Motor neuron (in vitro differentiated cells): ENCODE measurements around the gene TUBA3E. TPM values are rescaled to one million over a fixed set of nuclear protein-coding genes. Genes with fewer than 3 reads are reported as not detected.
A peak's percentile ranks its signal among the peaks of the same experiment; 100 is the strongest.
"Not testable (repeated sequence)": the region's sequence is repeated elsewhere in the genome, so short reads cannot be mapped to it uniquely, and the experiment has no call there.

ENCODE experiments used
- ATAC-seq, 8 experiments: fragments of 200-7000 bp; cut with Tn5 transposase; replicated peaks in 6 of 8; 2 replicates each; pipeline ENCODE4 v1.8.0; 2021; ENCODE audit warnings: mild to moderate bottlenecking in 8 of 8, moderate library complexity in 8 of 8
- H3K27ac ChIP-seq, 2 donors: fragments of 250-450 bp; sonication (Bioruptor Pico); 2 replicates each; pipeline ENCODE4 v1.9.0; 2021; ENCODE audit warnings: antibody characterized with exemption in 2 of 2, mild to moderate bottlenecking in 2 of 2, moderate library complexity in 1 of 2
- H3K4me1 ChIP-seq, 2 donors: fragments of 250-450 bp; sonication (Bioruptor Pico); replicated peaks in 1 of 2; 2 replicates each; pipeline ENCODE4 v1.6.1; 2021; ENCODE audit warnings: antibody characterized with exemption in 2 of 2, mild to moderate bottlenecking in 2 of 2, moderate library complexity in 1 of 2
- H3K4me3 ChIP-seq, 5 donors: fragments of 250-450 bp; sonication (Bioruptor Pico); 2 replicates each; pipeline ENCODE4 v1.9.0; 2021; ENCODE audit warnings: antibody characterized with exemption in 5 of 5, mild to moderate bottlenecking in 5 of 5, moderate library complexity in 4 of 5
- WGBS, 10 experiments: fragments of 450-650 bp; shearing (Covaris generic); methylation state at CpG; one replicate each; pipeline ENCODE4 v1.0.0; 2022; 5-methylcytosine and 5-hydroxymethylcytosine counted together
- in situ Hi-C, 9 experiments: fragments of 400-800 bp; cut with MboI; loops; one replicate each; pipeline ENCODE4 v1.15.0; 2021; ENCODE audit warnings: low sequenced_read_pairs in 9 of 9, low pct_unique_long_range_greater_than_20kb in 2 of 9; ENCODE audit not compliant: unreplicated experiment in 9 of 9
- total RNA-seq, 8 experiments: library from RNA; unstranded; fragments of 300-600 nt; gene quantifications; 2 replicates each; pipeline versions ENCODE4 v1.2.3 to v1.2.4, GENCODE V29; 2022

The TUBA3E gene
- total RNA-seq, 8 experiments from 2014 or later, result 0.11 to 0.71 (median 0.22) TPM; not detected in 2

DNA sequence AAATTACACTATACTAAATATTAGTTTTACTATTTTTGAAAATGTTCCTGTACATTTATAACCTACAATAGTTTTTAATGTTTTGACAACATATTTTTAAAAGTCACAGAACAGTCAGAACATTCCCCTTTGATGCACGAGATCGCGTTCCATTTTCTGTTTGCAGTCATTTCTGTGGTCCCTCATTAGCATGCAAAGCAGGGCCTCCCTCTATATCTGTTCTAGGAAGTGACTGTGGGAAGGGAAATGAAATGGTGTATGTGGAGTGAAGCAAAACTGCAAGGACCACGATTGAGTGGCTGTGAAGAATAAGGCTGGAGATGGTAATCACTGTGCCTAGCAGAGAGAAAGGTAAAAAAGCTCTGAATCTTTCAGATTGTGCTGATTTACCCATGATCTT, 24.3 kb upstream of the TUBA3E start:
- WGBS, 10 experiments, result no CpG with 5 or more reads among the region's 4 CpGs
- ATAC-seq, result peak in 3 of 8 experiments; percentile 36 to 85 (median 82)

DNA sequence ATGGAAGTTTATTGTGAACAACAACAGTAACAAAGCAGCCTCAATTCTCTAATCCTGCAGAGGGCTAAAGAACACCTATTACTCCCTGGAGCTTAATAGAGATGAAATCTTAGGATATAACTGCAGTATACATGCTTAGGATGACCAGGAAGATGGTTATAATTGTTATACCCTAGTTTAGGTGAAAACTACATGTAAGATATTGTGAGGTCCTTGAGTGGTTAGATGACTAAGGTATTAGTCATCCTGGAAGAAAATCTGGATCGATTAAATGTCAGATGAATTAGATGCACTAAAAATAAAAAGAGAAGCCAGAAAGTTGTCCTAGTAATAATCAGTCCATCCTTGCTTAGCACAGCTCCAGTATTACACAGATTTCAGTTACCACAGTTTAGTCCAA, 22.3 kb upstream of the TUBA3E start:
- H3K4me1 ChIP-seq, in situ Hi-C loops, H3K4me3 ChIP-seq, H3K27ac ChIP-seq: not testable (repeated sequence)
- no CpG with 5 or more reads among the region's 1 CpG for WGBS, 10 experiments
- ATAC-seq, result peak in 1 of 8 experiments; percentile 20

More for the DNA sequence above, 24.3 kb upstream of the TUBA3E start:
- H3K27ac ChIP-seq, H3K4me3 ChIP-seq, H3K4me1 ChIP-seq, in situ Hi-C loops: not testable (repeated sequence)

DNA sequence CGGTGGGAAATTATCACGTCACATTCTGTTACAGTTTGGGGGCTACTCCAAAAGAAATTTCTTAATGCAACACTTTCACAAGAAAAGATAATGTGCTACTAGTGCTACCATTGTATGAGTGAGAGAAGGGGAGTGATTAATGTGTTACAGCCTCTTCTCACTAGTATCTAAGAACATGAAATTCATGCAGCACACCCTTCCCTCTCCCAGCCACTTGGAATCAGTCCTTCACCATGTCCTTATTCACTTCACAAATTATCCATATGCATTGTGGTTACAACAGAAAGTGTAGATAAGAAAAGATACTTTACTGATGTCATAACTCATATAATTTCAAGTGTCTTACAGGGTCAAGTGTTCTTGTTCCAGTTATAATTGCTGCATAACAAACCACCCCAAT, 20.9 kb upstream of the TUBA3E start:
- H3K4me3 ChIP-seq, H3K27ac ChIP-seq, H3K4me1 ChIP-seq, in situ Hi-C loops: not testable (repeated sequence)
- peak in 3 of 8 experiments; percentile 71 to 93 (median 84) for ATAC-seq
- WGBS, 10 experiments, result no CpG with 5 or more reads among the region's 2 CpGs

GRCh38 chr2:130207051-130207450, 8.8 kb upstream of the TUBA3E start:
- H3K4me1 ChIP-seq, H3K4me3 ChIP-seq, ATAC-seq, in situ Hi-C loops, H3K27ac ChIP-seq: not testable (repeated sequence)
- WGBS, 10 experiments, result 80 to 100% (median 92%) methylated on average over 1 to 3 of the region's 13 CpGs; no CpG with 5 or more reads in 4 of the 10 experiments

DNA sequence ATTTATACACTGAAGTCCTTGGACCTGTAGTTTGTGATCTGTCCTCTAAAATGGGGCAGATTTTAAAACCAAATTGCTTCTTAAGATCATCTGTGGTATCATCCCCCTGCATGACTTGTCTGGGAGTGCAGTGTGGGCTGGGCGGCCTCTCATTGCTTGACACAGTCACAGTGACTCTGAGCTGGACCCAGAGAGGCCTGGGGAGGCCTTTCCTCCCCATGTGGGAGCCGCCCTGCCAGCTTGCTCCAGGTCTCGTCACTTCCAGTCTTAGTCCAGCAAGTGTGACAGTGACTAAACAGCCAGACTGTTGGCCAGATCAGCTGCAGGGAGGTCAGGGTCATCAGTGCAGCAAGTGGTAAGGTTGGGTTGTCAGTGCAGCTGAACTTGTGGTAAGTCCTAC, 4.9 kb upstream of the TUBA3E start:
- H3K4me1 ChIP-seq, H3K4me3 ChIP-seq, in situ Hi-C loops, H3K27ac ChIP-seq: not testable (repeated sequence)
- peak in 2 of 8 experiments; percentile 75 to 94 for ATAC-seq
- no CpG with 5 or more reads among the region's 3 CpGs for WGBS, 10 experiments

GRCh38 chr2:130202518-130202917, 4.3 kb upstream of the TUBA3E start:
- H3K4me1 ChIP-seq, H3K4me3 ChIP-seq, in situ Hi-C loops, H3K27ac ChIP-seq: not testable (repeated sequence)
- ATAC-seq, result peak in 2 of 8 experiments; percentile 38 to 47
- WGBS, 10 experiments, result no CpG with 5 or more reads among the region's 7 CpGs

GRCh38 chr2:130196052-130196451, 2.2 kb downstream of the TUBA3E start:
- no CpG with 5 or more reads among the region's 13 CpGs for WGBS, 10 experiments
- ATAC-seq, H3K4me3 ChIP-seq, H3K27ac ChIP-seq, H3K4me1 ChIP-seq: not testable (repeated sequence)
- in situ Hi-C loops, result loop anchor here in 3 of 9 experiments (25.0 kb wide), 1 partner anchor 141 kb away; the partner anchor contains the start of gene IMP4 (in 3 of the 3)

DNA sequence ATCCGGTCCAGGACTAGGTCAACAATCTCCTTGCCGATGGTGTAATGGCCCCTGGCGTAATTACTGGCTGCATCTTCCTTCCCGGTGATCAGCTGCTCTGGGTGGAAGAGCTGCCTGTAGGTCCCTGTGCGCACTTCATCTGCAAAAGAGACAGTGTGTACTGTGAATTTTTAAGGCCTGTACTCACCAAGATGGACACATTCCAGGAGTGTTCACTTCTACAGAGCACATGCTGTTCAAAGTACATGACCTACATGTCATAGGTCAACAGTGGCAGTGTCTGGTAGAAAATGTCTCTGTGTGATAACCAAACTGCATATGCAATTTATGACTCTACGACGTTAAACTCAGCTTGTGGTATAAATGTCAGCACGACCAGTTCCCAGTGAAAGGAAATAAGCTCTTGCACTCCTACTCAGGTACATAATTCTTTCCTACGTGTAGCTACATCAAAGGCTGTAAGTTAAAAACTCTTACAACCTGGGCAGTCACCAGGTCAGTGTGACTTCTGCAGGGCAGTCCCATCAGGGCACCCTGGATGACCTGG, 3.1 kb downstream of the TUBA3E start:
- H3K4me3 ChIP-seq, H3K27ac ChIP-seq, H3K4me1 ChIP-seq, ATAC-seq: not testable (repeated sequence)
- no CpG with 5 or more reads among the region's 9 CpGs for WGBS, 10 experiments
- in situ Hi-C loops, result loop anchor here in 3 of 9 experiments (25.0 kb wide), 1 partner anchor 142 kb away; the partner anchor contains the start of gene IMP4 (in 3 of the 3)

DNA sequence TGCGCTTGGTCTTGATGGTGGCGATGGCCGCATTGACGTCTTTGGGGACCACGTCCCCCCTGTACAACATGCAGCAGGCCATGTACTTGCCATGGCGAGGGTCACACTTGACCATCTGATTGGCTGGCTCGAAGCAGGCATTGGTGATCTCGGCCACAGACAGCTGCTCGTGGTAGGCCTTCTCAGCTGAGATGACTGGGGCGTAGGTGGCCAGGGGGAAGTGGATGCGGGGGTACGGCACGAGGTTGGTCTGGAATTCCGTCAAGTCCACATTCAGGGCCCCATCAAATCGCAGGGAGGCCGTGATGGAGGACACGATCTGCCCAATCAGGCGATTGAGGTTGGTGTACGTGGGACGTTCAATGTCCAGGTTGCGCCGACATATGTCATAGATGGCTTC, 4.4 kb downstream of the TUBA3E start:
- WGBS, 10 experiments, result 90% methylated on average over 4 of the region's 22 CpGs; no CpG with 5 or more reads in 9 of the 10 experiments
- in situ Hi-C loops, result loop anchor here in 3 of 9 experiments (25.0 kb wide), 1 partner anchor 143 kb away; the partner anchor contains the start of gene IMP4 (in 3 of the 3)
- not testable (repeated sequence) for ATAC-seq, H3K4me3 ChIP-seq, H3K4me1 ChIP-seq, H3K27ac ChIP-seq

- H3K4me1 ChIP-seq, H3K4me3 ChIP-seq, ATAC-seq, H3K27ac ChIP-seq: not testable (repeated sequence)
- WGBS, 10 experiments, result 82 to 100% methylated on average over 1 to 2 of the region's 3 CpGs; no CpG with 5 or more reads in 8 of the 10 experiments
- in situ Hi-C loops, result loop anchor here in 3 of 9 experiments (25.0 kb wide), 1 partner anchor 145 kb away; the partner anchor contains the start of gene IMP4 (in 3 of the 3)
Measured at GRCh38 chr2:130192451-130192850, 5.8 kb downstream of the TUBA3E start.

- 97 to 100% (median 100%) methylated on average over 1 to 6 of the region's 6 CpGs; no CpG with 5 or more reads in 4 of the 10 experiments for WGBS, 10 experiments
- H3K27ac ChIP-seq, H3K4me1 ChIP-seq, ATAC-seq, H3K4me3 ChIP-seq: not testable (repeated sequence)
- in situ Hi-C loops, result loop anchor here in 3 of 9 experiments (25.0 kb wide), 1 partner anchor 146 kb away; the partner anchor contains the start of gene IMP4 (in 3 of the 3)
Measured at GRCh38 chr2:130191319-130191718, 6.9 kb downstream of the TUBA3E start.

DNA sequence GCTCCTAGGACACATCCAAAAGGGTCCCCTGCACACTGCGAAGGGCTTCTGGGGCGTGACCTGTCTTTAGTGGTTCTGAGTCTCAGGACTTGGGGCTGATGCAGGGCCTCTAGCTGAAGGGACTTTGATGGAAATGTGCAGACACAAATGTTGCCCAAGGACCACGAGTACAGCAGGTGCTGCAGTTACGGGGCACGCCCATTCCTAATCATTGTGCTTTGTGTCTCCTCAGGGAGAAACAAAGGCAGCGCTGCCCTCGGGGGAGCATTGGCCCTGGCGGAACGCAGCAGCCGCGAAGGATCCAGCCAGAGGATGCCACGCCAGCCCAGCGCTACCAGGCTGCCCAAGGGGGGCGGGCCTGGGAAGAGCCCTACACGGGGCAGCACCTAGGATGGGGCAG, 8.0 kb downstream of the TUBA3E start:
- in situ Hi-C loops, result loop anchor here in 3 of 9 experiments (25.0 kb wide), 1 partner anchor 147 kb away; the partner anchor contains the start of gene IMP4 (in 3 of the 3)
- no peak for ATAC-seq

DNA sequence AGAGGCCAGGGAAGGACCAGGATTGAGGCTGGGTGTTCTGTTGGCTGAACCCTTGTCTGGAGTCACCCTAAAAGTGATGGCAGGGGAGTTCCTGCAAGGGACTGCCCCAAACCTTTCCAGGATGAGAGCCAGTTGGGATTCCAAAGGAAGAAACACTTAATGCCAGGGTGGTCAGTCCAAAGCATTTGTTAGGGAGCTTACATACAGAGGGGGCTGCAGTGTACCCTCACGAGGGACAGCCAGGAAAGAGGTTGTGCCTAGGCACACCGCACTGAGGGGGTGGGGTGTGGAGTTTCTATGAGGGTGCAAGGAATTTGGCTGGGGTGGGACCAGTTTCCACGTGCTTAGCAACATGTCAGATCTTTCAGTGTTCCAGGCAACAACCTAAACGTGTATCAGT, 9.3 kb downstream of the TUBA3E start:
- not testable (repeated sequence) for H3K4me3 ChIP-seq, ATAC-seq, H3K4me1 ChIP-seq, H3K27ac ChIP-seq
- WGBS, 10 experiments, result 100% methylated on average over 1 of the region's 4 CpGs; no CpG with 5 or more reads in 9 of the 10 experiments
- in situ Hi-C loops, result loop anchor here in 4 of 9 experiments (10.0 to 25.0 kb wide), 2 partner anchors 146 to 148 kb away; partner anchors contain the start of gene IMP4 (in 3 of the 4)

More for the DNA sequence above, 8.0 kb downstream of the TUBA3E start:
- Histone ChIP-seq H3K4me3 (no peak overlapping the region), H3K27ac (no peak overlapping the region), H3K4me1 (peaks cover 0 to 2% of the 10 kb centered on the region in 2 donors)
- WGBS, 10 experiments, result 79 to 100% (median 80%) methylated on average over 1 to 3 of the region's 15 CpGs; no CpG with 5 or more reads in 7 of the 10 experiments
